Lower leg skin (tissue), 4 donors: ENCODE results near the gene DDX60. TPM values are rescaled to one million over a fixed set of nuclear protein-coding genes. Genes with fewer than 3 reads are reported as not detected.

Source experiments
- DNase-seq, 2 donors: peaks; one replicate each; pipeline ENCODE4 v3.0.0-alpha.2; 2019; ENCODE audit warnings: low spot score in 2 of 2
- H3K4me3 ChIP-seq: fragments of 200-600 bp; sonication (generic); 2 replicates; pipeline ENCODE4 v1.5.1; 2017; ENCODE audit warnings: mild to moderate bottlenecking, low read depth; ENCODE audit not compliant: poor library complexity, severe bottlenecking
- CTCF ChIP-seq, 3 donors: fragments of 450-650 bp; IDR thresholded peaks; one replicate each; pipeline ENCODE4 v1.5.1; 2016; ENCODE audit warnings: antibody characterized with exemption in 3 of 3, mild to moderate bottlenecking in 3 of 3, moderate library complexity in 2 of 3
- POLR2A ChIP-seq, 2 donors: fragments of 450-650 bp; IDR thresholded peaks; one replicate each; pipeline ENCODE4 v1.6.1; 2016 to 2017; ENCODE audit warnings: antibody characterized with exemption in 2 of 2, mild to moderate bottlenecking in 1 of 2, moderate library complexity in 1 of 2
- WGBS, 2 donors: methylation state at CpG; one replicate each; pipeline ENCODE4 v1.1.5; 2018; 5-methylcytosine and 5-hydroxymethylcytosine counted together
- intact Hi-C: fragments of 100-400 bp; cut with DNase I; formaldehyde crosslinking; loops from one replicate; pipeline ENCODE4 v1.15.0; 2023; ENCODE audit warnings: low total_unique reads
- total RNA-seq, 4 donors: library from RNA; depleted of rRNA; stranded (reverse); fragments of >200 nt; gene quantifications; one replicate each; pipeline ENCODE4 v1.1.0, GENCODE V29; 2016

DDX60 gene
- total RNA-seq, 4 donors from 2014 or later = 6.6 to 23.8 (median 10.9) TPM

GRCh38 chr4:168203233-168203911 lies 115.2 kb downstream of the DDX60 start:
- no peak for DNase-seq
- no peak for TF ChIP-seq CTCF (IDR thresholded peaks at IDR 0.05)
- no peak overlapping the region for H3K4me3 ChIP-seq
- 90 to 97% methylated on average over 4 of the region's 4 CpGs for WGBS, 2 donors
- intact Hi-C loops = no loop called here

GRCh38 chr4:168200685-168201084 lies 117.9 kb downstream of the DDX60 start:
- 72 to 74% methylated on average over 3 of the region's 3 CpGs for WGBS, 2 donors
- H3K4me3 ChIP-seq = no peak overlapping the region
- no peak for DNase-seq
- TF ChIP-seq CTCF (IDR thresholded peaks at IDR 0.05) = no peak
- no peak for TF ChIP-seq POLR2A (IDR thresholded peaks at IDR 0.05)
- intact Hi-C loops = no loop called here

GRCh38 chr4:168199260-168199957 lies 119.1 kb downstream of the DDX60 start:
- H3K4me3 ChIP-seq = no peak overlapping the region
- 46 to 55% methylated on average over 4 of the region's 4 CpGs for WGBS, 2 donors
- DNase-seq = no peak
- TF ChIP-seq POLR2A (IDR thresholded peaks at IDR 0.05) = no peak
- no peak for TF ChIP-seq CTCF (IDR thresholded peaks at IDR 0.05)
- intact Hi-C loops = no loop called here

- TF ChIP-seq POLR2A (IDR thresholded peaks at IDR 0.05) (no peak), CTCF (IDR thresholded peaks at IDR 0.05) (no peak)
- H3K4me3 ChIP-seq = no peak overlapping the region
- intact Hi-C loops = no loop called here
- no peak for DNase-seq
Observed at GRCh38 chr4:168197926-168198325, 120.6 kb downstream of the DDX60 start.

DNA sequence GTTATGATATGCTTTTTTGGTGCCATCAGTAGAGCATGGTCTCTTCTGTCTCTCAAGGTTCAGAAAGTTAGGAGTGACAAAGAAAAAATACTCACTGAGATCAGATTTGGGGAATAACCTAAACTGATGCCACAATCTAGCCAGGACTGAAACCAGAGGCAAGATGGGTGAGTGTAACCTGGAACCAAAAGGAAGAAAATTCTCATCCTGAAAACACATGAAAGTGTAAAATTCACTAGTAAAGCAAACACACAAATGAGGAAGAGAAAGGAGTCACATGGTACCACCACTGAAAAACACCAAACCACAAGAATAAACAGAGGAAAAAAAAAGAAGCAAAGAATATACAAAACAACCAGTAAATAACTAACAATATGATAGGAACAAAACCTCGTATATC lies 129.8 kb downstream of the DDX60 start:
- TF ChIP-seq CTCF (IDR thresholded peaks at IDR 0.05) (no peak), POLR2A (IDR thresholded peaks at IDR 0.05) (no peak)
- WGBS, 2 donors = 84 to 93% methylated on average over 1 of the region's 1 CpG
- intact Hi-C loops = no loop called here

More for the DNA sequence above, 129.8 kb downstream of the DDX60 start:
- no peak for DNase-seq
- no peak overlapping the region for H3K4me3 ChIP-seq
